Measurements from ENCODE around the gene IFNA5. TPM values are rescaled to one million over a fixed set of nuclear protein-coding genes. Genes with fewer than 3 reads are reported as not detected.

Gene IFNA5
- total RNA-seq, 6 experiments from 2014 or later: not detected

DNA sequence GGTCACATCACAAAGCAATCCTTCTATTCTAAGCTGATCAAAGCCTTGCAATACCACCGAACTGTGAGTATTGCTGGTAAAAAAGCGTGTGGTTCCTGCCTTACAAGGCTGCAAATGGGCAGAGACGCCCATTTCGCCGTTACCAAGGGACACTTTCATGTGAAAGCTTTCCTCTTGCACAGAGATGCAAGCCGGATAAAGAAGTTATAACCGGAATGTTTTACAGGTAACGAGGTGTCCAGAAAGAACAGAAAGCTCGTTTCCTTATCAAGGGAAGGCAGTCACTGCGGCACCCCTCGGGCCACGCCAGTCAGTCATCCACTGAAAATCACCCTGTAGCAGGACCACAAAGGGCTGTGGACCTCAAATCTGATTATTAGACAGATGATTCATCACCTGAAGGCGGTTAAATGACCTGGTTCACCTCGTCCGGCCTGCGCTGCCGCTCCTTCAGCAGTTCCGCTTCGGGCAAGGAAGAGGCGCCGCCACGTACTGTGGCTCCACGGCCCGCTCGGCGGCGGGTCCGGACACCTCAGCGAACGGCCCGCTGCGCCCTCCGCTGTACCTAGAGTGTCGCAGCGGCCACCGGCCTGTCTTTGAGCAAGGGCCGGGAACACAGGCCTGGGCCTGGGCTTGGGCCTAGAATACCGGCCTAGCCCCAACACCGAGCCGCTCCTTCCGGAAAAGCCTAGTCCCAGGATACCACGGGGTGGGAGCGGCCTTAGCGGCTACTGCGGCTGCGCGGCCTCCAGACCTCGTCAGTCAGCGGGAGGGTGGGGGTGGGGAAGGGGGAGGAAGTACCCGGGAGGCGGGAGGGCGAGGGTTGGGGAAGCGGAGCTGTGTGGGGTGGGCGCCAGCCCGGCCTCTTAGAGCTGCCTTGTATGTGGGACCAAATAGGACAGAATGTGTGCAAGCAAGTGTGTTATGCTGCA, 29.9 kb upstream of the IFNA5 start, which contains the start of gene KLHL9:
KLHL9 (minus strand) TSS at position 704 of the 932 bp plus-strand sequence; CDS start at position 159, 545 bp downstream.
- Histone ChIP-seq H3K27me3 (no peaks in the 10 kb centered on the region), H3K36me3 (no peaks in the 10 kb centered on the region), H3K9me3 (no peaks in the 10 kb centered on the region), H3K4me1 (peaks cover 0 to 34% (median 12%) of the 10 kb centered on the region in 4 donors), H3K4me3 (peak within 1 kb of the TSS; percentile 75 to 91 (median 77)), H3K27ac (peak within 1 kb of the TSS; percentile 91 to 98 (median 97))
- peak; percentile 94 to 95 (median 95) for DNase-seq
- WGBS (ENCODE audit: insufficient coverage, low coverage, low lambda C conversion rate, missing lambda C conversion rate): 0% methylated on average over 14 of the region's 55 CpGs
- intact Hi-C loops (cut with DNase I): no loop called here
- TF ChIP-seq POLR2A (IDR thresholded peaks at IDR 0.05): peak; percentile 66
- TF ChIP-seq, protein P1, sequence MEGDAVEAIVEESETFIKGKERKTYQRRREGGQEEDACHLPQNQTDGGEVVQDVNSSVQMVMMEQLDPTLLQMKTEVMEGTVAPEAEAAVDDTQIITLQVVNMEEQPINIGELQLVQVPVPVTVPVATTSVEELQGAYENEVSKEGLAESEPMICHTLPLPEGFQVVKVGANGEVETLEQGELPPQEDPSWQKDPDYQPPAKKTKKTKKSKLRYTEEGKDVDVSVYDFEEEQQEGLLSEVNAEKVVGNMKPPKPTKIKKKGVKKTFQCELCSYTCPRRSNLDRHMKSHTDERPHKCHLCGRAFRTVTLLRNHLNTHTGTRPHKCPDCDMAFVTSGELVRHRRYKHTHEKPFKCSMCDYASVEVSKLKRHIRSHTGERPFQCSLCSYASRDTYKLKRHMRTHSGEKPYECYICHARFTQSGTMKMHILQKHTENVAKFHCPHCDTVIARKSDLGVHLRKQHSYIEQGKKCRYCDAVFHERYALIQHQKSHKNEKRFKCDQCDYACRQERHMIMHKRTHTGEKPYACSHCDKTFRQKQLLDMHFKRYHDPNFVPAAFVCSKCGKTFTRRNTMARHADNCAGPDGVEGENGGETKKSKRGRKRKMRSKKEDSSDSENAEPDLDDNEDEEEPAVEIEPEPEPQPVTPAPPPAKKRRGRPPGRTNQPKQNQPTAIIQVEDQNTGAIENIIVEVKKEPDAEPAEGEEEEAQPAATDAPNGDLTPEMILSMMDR (IDR thresholded peaks at IDR 0.05): no peak
- peak; percentile 98 to 99 (median 99) for ATAC-seq

DNA sequence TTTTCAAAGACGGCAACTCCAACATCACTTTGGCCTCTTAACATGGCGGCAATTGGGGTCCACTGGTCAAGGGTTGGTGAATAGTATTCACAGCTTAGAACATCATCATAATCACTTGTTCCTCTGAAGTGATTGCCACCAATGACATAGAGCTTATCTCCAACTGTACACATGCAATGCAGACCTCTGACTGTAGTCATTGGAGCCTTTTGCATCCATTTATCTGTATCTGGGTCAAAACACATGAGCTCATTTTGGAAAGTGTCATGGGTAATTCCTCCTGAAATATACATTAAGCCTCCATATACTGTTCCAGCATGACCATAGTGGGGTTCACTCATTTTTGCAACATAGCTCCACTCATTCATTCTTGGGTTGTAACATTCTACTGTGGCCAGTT, 28.1 kb upstream of the IFNA5 start:
- 95% methylated on average over 2 of the region's 2 CpGs for WGBS (ENCODE audit: insufficient coverage, low coverage, low lambda C conversion rate, missing lambda C conversion rate)
- H3K36me3 ChIP-seq: no peaks in the 10 kb centered on the region
- no peak for TF ChIP-seq POLR2A (IDR thresholded peaks at IDR 0.05)
- TF ChIP-seq, protein P1 (IDR thresholded peaks at IDR 0.05): no peak

DNA sequence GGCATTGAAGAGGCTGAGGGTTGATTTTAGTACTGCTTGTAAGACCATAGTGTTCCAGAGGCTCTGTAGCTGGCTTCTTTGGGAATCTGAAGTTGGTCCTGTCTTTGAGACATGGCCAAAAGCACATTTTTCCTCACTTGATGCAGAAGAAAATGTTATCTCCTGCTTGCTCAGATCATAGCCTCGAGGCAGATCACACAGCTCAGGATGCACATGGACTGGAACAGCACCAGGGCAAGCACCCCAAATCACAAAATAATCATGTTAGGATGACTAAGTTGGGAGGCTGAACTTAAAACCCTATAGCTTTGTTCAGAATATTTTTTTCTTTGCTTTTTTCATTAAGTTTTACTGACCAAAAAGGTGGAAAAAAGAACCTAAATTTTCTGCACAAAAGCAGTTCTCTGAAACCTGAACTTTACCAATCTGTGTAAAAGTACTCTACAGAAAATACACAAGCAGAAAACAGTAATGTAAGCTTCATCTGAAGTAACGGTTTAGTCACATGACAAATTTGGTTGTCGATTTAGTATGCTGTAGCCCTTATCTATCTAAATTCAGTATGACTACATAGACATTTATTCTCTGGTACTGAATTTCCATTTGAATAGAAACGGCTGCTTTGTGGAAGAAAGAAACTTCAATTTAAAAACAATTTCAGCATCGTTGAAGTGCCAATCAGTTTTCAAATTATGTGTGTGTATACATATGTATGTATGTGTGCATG, 26.7 kb upstream of the IFNA5 start:
- Histone ChIP-seq H3K27ac (no peak overlapping the region), H3K9me3 (no peaks in the 10 kb centered on the region), H3K36me3 (no peaks in the 10 kb centered on the region), H3K4me3 (no peak overlapping the region), H3K4me1 (peaks cover 0 to 47% (median 12%) of the 10 kb centered on the region in 4 donors), H3K27me3 (no peaks in the 10 kb centered on the region)
- WGBS (ENCODE audit: insufficient coverage, low coverage, low lambda C conversion rate, missing lambda C conversion rate): 51% methylated on average over 5 of the region's 5 CpGs
- TF ChIP-seq POLR2A (IDR thresholded peaks at IDR 0.05): no peak
- TF ChIP-seq, protein P1 (IDR thresholded peaks at IDR 0.05): no peak
- no peak for ATAC-seq
- DNase-seq: no peak
- intact Hi-C loops (cut with DNase I): no loop called here

More for the DNA sequence above, 28.1 kb upstream of the IFNA5 start:
- intact Hi-C loops (cut with DNase I): no loop called here
- ATAC-seq (no peak), DNase-seq (no peak)
- H3K27me3 ChIP-seq: no peaks in the 10 kb centered on the region
- H3K4me1 ChIP-seq: peaks cover 0 to 43% (median 12%) of the 10 kb centered on the region in 4 donors
- no peak overlapping the region for H3K27ac ChIP-seq
- H3K4me3 ChIP-seq: no peak overlapping the region
- H3K9me3 ChIP-seq: no peaks in the 10 kb centered on the region

DNA sequence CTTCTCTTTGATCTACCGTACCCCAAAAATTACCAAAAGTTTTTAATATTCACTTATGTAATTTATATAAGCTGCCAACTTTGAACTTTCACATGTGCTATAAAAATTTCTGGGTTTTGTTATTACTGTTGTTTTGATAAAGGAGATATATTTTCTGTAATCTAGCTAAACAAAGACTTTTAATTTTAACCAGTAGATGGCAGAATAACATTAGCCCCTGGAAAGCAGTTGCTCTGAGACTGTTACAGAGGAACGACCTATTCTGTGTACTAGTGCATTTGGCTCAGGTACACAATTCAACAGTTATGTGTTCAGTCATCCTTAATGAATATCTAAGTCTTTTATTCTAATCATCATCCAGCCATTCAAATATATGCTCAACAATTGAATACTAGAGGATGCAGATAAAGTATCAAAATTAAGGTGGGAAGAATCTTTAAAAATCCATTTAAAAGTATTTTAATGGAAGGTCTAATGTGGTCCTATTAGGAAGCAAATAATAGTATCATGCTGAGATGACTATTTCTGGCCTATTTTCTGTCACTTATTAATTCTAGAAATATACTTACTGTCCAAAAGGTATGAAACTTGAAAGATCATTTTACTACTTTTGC, 21.5 kb upstream of the IFNA5 start:
- Histone ChIP-seq H3K4me3 (no peak overlapping the region), H3K27me3 (no peaks in the 10 kb centered on the region), H3K27ac (no peak overlapping the region), H3K4me1 (peaks cover 0 to 24% (median 2%) of the 10 kb centered on the region in 4 donors), H3K36me3 (peaks cover 0 to 7% (median 0%) of the 10 kb centered on the region in 4 donors), H3K9me3 (no peaks in the 10 kb centered on the region)
- ATAC-seq: peak; percentile 92 to 97 (median 94)
- DNase-seq: no peak
- 30% methylated on average over 2 of the region's 2 CpGs for WGBS (ENCODE audit: insufficient coverage, low coverage, low lambda C conversion rate, missing lambda C conversion rate)
- intact Hi-C loops (cut with DNase I): no loop called here
- no peak for TF ChIP-seq POLR2A (IDR thresholded peaks at IDR 0.05)
- TF ChIP-seq, protein P1 (IDR thresholded peaks at IDR 0.05): peak; percentile 61 to 79 (median 72)
